Esophagus muscularis mucosa (tissue), 4 donors: Measurements from ENCODE around the gene BMP5.

Source experiments
- CTCF ChIP-seq, 3 experiments: fragments of 200-600 bp in 2 of 3; fragments of 450-650 bp in 1 of 3; sonication (generic) in 2 of 3; IDR thresholded peaks; one replicate each; pipeline ENCODE4 v1.5.1; 2017 to 2019; ENCODE audit warnings: antibody characterized with exemption in 3 of 3, mild to moderate bottlenecking in 2 of 3, moderate library complexity in 1 of 3
- EP300 ChIP-seq: sonication (generic); formaldehyde crosslinking; IDR thresholded peaks from one replicate; pipeline ENCODE4 v1.6.1; 2017; ENCODE audit warnings: antibody characterized with exemption
- POLR2A ChIP-seq: fragments of 450-650 bp; IDR thresholded peaks from one replicate; pipeline ENCODE4 v1.6.1; 2017; ENCODE audit warnings: antibody characterized with exemption, moderate library complexity, mild to moderate bottlenecking, low read depth
- POLR2AphosphoS5 ChIP-seq, 2 donors: sonication (generic); formaldehyde crosslinking; IDR thresholded peaks; one replicate each; pipeline ENCODE4 v1.6.1; 2017; ENCODE audit warnings: antibody characterized with exemption in 2 of 2

- TF ChIP-seq EP300, result no peak
- TF ChIP-seq POLR2A, result no peak
- no peak for TF ChIP-seq CTCF (IDR thresholded peaks at IDR 0.05)
- no peak for TF ChIP-seq POLR2AphosphoS5 (IDR thresholded peaks at IDR 0.05)
Measured at GRCh38 chr6:55901765-55902270, 26.4 kb upstream of the BMP5 start.
